GM03348 (cell line): ENCODE data around the gene HOXD9.

Experiments used
- DNase-seq: peaks from one replicate; pipeline ENCODE4 v3.0.0; 2012; ENCODE audit warnings: low spot score

The HOXD9 gene

DNA sequence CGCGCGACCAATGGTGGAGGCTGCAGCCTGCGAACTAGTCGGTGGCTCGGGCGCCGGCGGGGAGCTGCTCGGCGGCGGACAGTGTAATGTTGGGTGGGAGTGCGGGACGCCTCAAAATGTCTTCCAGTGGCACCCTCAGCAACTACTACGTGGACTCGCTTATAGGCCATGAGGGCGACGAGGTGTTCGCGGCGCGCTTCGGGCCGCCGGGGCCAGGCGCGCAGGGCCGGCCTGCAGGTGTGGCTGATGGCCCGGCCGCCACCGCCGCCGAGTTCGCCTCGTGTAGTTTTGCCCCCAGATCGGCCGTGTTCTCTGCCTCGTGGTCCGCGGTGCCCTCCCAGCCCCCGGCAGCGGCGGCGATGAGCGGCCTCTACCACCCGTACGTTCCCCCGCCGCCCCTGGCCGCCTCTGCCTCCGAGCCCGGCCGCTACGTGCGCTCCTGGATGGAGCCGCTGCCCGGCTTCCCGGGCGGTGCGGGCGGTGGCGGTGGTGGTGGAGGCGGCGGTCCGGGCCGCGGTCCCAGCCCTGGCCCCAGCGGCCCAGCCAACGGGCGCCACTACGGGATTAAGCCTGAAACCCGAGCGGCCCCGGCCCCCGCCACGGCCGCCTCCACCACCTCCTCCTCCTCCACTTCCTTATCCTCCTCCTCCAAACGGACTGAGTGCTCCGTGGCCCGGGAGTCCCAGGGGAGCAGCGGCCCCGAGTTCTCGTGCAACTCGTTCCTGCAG lies at the start of gene HOXD9:
Gene HOXD9 (plus strand): TSS at position 37 of the 728 bp plus-strand sequence. CDS start 50 bp downstream, at position 87.
- DNase-seq = peak; percentile 93

DNA sequence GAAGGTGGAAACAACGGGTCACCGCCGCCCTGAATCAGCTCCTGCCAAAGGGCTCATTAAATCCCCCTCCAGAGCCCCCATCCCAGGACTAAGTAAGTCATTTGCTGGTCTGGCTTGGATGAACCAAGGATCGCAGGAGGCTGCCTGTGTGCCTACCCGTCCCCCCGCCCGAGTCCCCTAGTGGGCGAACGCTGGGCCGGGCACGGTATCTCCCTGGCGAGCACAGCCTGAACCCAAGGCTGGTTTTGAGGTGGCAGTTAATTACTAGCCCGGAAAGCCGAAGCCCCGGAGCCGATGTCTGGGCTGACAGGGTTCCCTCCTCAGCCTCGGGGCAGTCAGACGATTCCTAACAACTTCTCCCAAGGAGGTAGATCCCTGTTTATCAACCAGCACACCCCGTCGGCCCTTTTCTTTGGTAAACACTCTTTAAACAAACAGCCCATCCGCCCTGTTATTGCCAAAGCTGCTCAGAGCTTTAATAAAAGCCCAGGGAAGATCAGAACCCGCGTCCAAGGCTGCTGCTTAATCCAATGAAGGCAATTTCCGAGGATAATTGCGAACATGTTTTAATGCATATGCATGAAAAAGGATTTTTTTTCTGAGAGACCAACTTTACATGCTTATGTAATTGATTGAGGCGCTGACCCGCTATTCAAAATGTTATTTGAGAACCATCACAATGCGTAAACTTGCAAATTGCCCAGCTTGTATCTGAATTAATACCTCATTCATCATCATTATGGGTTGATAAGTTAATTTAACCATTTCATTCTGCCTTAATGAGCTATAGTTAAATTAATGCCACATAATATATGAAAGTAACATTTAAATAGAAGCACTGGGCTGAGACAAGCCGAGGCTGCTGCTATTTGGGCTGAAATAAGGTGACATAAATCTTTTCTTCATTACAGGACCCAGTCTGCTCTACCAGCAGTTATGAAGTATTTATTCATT lies 49.3 kb upstream of the HOXD9 start:
- no peak for DNase-seq

DNA sequence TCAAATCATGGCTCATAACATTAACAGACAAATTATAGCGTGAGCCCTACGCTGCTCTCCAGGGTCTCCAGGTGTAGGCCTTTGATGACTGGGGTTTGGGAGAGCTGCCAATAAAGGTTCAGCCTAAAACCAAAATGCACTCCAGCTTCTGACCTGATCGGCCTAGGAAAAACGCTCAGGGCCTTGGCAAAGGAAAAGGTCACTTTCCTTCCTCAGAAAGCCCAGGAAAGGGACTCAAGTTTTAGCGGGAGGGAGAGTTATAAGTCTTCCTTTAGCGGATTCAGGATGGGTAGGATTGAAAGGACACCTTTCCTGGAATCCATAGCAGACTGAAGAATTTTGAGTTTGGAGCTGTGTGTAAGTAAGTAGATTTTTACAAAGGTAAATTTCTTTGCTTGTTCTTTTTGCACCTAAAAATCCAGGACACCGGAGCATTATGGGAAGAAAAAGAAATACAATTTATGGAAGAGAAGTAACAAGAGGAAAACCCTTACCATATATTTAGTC lies 47.5 kb upstream of the HOXD9 start:
- DNase-seq = no peak

DNA sequence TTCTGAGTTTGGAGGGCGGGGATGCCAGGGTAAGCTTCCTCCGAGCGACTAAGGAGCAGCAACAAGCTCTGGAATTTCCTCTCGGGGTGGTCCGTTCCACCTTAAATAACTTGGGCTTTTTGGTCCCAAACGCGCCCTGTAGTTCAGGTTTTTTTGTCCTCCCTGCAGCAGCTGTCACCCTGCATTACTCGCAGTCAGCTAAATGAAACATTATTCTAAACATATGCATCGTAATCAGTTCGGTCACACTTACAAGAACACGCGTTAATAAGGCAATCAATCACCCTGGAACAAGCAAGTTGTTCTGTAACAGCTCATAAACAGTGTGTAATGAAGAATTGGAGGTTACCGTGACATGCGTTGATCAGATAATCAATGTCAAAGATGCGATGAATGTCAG lies 47.0 kb upstream of the HOXD9 start:
- DNase-seq = no peak

DNA sequence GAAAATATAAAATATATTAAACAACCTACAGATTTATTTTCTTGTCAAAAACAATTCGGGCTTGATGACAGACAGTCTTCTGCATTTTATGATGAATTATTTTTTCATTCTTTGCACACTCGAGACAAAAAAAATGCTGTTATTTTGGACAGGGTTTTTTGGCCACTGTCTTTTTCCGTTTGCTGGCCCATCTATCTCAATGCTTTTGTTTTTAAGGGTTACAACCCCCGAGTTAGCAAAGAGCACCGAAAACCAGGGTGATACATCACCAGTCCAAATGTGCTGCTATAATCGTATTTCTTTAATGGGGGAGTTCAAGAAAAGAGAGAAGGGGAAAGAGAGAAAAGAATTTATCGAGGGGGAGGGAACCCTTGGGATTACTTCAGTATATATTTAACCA lies 46.5 kb upstream of the HOXD9 start:
- DNase-seq = no peak

DNA sequence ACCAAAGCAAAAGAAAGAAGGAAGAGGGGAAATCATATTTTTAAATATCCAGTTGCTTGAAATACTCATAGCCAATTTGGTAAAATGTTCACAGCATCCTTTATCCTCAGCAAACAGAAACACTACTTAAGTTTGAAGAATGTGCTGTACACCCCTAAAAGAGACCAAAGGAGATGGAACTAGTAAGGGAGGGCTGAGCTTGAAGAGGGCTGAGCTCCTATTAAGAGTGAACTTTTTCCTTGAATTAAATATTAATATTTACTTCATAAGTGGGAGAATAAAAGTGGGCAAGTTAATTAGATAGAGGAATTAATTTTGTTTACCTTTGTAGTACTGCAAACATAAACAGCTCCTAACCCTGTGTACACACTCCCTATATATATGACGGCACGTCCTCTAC lies 45.7 kb upstream of the HOXD9 start:
- DNase-seq = no peak

DNA sequence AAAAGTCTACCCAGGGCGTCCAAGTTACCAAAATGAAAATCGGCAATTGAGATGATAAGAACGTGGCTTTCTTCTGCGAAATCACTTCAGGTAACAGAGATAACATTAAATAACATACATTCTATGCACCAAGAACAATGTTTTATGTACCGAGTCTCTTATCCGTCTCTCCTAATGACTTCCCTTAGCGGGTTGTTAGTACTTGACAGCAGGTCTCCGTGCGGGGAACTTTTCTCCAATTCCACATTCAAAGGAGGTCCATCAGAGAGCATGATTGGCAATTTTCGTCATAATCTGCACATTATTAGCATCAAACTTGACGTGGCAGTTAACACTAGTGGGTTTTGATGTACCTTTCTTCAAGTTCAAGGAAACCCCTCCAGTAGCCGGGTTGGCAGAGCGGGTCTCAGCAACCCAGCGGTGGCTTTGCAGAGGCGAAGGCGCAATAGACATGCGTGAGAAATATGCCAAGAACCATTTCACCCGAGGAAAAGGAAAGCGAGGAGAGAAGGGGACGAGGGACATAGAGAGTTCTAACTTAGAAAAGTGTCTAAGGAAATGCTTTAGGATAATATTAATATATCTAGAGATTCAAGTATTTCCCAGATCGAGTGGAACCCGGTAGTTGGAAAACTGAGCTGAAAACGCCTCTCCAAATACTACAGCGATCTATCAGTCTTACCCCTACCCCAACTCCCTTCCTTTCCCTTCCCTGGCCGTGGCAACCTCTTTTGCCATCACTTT lies 43.8 kb upstream of the HOXD9 start:
- no peak for DNase-seq

DNA sequence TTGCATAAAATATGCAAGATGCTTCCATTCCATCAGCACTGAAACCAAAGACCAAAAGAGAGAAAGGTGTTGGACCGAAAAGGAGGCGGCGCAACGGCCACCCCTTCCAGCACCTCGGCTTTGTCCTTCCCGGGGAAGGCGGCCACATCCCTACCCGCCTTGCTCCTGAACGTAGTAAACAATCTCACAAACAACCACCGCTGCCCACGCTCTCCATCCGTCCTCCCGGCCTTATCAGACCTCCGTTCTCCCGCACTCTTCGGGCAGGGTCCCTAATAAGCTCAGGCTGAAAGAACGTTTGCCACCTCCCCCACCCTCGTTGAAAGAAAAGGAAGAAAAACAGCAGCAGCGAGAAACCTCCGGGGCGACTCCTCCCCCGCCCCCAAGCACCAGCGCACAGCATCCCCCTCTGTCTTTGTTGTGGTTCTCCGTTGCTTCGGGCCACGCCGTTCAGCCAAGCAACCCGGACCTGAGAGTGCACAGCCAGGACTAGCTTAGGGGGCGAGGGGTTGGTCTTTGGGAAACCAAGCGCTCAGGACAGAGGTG lies 43.2 kb upstream of the HOXD9 start:
- DNase-seq = no peak

DNA sequence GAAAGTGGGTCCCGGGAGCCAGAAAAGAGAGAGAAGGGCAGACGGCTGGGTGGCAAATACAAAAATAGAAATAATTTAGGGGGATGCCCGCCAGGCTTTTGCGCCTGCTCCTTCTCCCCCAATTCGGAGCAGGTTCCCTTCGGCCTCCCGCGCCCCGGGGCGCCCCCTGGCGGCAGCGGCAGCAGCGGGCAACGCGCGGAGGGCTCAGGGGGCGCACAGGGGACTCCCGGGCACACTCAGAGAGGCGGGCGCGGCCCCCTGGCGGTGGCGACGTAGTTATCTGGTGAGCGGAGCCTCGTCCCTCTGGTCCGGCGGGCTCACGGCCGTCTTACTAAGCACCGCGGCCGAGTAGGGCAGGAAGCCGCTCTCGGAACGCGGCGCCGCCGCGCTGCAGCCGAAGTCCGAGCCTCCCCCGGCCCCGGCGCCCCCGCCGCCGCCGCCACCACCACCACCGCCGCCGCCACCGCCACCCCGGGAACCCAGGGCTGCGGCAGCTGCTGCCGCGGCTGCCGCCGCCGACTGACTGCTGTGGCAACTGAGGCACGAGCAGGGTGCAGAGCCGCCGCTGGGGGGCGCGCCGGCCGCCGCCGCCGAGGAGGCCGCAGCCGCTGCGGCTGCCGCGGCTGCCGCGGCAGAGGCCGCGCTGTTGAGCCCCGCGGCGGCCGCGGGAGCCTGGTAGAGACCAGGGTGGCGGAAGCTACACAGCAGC lies 42.5 kb upstream of the HOXD9 start:
- DNase-seq = peak; percentile 85

DNA sequence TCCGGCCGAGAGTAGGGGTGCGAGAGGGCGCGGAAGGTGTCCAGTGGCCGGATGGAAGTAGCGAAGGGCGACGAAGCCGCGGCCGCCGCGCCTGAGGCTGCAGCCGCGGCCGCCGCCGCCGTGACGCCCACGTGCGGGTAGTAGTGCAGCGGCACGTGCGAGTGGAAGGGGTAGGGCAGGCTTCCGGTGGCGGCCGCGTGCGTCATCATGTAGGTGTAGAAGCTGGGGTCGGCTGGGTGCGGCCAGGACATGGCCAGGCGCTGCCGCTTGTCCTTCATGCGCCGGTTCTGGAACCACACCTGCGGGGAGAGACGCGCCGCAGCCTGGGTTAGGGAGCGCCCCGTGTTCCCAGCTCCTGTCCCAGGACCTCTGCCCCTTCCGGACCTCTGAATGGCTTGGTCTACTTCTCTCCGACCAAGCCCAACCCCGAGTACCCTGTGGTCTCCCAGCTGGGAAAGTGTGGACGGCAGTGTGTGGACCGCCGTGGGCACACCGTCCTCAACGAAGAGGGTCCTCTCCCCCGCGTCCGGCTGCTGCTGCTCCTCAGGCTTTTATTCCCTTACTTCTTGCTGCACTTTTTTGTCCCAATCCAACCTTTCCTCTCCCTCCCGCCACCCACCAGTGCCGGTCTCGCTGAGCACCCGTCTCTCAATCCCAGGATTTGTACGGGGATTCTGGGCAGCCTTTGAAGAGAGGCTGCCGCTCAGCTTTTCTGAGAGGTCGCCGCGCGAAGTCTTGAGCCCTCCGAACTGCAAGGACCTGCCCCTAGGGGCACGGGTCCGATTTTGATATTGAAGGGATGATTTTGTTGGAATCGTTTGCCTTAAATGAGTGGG lies 41.8 kb upstream of the HOXD9 start:
- DNase-seq = no peak

DNA sequence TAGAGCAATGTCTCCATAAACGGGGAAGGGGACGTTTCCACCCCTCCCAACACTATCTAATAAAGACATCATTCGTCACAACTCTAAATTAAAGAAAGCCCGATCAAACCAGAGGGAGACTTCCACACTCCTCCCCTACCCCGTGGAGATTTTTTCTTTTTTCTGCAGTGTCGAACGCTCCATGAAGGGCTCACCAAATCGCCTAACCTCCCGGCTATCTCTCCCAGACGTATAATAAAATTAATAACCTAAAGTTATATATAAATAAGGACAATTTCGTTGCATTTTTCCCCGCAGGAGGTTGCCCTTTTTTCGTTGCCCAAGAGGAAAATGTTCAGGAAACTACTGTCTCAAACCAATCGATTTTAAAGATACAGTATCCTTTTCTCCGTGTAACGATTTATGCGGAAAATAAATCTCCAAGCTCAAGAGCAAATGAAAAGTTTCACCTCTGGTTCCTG lies 41.1 kb upstream of the HOXD9 start:
- no peak for DNase-seq

DNA sequence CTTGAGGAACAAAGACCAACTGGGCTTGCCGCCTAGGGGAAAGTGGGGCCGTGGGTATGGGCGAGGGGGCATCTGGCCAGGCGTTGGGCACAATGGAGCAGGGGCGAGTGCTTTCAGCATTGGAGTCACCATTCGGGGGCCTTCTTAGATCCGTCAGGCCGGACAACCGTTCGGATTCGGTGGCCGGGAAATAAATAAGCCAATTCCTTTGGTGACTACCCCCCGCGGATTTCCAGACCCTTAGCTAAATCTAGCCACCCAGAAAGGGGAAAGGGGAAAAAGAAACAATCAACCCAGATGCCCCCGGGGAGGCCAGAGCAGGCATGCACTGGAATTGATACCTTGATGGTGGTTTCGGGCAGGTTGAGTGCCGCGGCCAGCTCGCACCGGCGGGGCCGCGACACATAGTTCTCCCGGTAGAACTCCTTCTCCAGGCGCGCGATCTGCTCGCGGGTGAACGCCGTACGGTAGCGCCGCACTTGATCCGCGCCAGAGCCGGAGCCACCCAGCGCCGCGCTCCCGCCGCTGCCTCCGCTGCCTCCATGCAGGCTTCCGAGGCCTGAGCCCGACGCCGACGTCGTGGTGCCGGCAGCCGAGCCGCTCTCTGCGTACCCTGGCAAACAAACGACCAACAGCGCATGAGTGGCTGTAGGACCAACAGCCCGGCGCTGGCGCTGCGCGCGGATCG lies 40.5 kb upstream of the HOXD9 start:
- DNase-seq = no peak

DNA sequence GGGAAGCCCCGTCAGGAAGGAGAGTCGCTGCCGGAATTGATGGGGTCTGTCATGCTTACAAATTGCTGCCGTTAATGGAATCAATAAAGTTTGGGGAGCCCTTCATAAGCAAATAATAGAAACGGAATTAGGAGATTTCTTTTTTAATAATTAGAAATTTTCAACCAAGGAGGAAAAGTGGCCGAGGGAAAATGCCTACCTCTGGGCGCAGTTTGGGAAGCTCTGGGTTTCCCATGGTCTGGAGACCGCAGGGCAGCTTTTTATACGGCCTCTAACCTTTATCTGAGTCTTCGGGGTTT lies 40.0 kb upstream of the HOXD9 start:
- DNase-seq = no peak

DNA sequence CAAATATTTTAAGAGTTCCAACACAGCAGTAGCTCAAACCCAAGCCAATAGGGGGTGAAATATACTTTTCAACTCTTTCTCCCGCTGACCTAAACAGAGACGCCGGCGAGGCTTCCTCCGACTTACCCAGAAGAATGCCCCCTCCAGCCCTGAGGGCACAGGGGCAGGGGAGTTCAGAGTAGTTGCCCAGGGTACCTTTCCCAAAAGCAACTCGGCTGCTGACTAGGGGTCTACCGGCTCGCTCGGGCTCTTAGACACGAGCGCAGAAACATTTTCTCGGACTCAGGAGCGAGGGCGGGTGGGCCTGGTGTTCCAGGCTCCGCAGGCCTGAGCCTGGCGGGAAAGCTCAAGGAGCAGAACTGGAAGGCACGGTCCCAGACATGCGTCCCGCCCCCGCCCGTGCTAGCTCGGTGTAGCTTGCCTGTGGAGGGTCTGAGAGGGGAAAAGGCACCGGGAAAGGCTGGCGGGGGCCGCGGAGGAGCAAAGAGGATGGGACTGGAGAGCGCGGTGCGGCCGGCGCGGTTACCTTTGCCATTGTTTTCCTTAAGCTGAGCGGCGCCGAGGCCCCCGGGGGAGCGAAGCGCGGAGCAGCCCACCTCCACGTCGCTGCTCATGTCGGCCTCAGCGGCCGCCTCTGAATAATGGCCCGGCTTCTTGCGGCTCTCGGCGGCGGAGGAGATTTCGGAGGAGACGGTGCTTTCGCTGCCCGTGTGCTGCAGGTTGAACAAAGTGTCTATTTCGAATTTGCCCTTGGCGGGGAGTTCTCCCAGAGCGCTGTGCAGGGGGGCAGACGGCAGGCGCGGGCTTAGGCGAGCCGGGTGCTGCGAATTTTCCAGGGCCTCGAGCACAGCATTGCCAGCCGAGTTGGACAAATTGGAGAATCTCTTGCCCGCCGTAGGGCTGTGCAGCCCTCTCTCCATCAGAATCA lies 39.4 kb upstream of the HOXD9 start:
- DNase-seq = no peak

DNA sequence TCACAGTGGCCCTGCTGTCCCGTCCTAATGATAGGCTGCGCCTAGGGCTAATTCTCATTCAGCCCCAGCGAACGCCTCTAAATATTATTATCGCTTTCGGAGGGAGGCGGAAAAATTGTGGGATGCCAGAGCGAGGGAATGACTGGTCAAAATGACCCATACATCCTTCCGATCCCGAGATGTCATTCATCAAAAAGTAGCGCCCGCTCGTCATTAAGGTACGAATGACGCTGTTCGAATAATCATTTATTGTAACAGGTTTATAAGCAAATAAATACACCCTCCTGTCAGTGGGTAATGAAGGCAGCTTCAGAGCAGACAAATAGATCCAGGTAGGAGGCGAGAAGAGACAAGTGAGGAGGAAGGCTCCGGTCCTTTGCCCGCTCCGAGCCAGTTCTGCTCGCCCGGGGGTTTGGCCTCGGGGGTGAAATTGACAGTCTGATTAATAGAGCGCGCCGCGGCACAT lies 38.7 kb upstream of the HOXD9 start, which contains the start of gene EVX2:
Gene EVX2 (minus strand): TSS at position 167 of the 466 bp plus-strand sequence. CDS start 186 bp downstream, outside the sequence.
- DNase-seq = no peak

DNA sequence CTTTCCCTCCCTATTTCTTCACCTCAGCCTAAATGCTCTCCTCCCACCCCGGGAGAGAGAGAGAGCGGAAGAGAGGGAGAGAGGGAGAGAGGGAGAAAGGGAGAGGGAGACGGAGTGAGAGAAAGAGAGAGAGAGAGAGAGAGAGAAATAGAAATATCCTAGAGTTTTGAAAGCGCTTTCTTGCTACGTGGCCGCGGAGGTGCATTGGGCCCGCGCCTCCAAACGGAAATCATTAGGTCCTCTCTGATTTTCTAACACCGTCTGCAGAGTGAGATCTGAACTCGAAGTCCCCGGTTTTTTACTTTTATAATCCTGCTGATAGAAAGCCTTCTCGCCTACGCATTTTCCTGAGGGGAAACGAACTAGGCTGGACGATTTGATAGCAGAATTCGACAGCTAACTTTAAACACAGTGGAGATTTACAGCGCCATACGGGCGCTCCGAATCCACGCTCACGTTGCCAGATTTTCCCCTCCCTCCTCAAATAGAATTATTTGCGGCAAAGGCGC lies 37.9 kb upstream of the HOXD9 start:
- no peak for DNase-seq

DNA sequence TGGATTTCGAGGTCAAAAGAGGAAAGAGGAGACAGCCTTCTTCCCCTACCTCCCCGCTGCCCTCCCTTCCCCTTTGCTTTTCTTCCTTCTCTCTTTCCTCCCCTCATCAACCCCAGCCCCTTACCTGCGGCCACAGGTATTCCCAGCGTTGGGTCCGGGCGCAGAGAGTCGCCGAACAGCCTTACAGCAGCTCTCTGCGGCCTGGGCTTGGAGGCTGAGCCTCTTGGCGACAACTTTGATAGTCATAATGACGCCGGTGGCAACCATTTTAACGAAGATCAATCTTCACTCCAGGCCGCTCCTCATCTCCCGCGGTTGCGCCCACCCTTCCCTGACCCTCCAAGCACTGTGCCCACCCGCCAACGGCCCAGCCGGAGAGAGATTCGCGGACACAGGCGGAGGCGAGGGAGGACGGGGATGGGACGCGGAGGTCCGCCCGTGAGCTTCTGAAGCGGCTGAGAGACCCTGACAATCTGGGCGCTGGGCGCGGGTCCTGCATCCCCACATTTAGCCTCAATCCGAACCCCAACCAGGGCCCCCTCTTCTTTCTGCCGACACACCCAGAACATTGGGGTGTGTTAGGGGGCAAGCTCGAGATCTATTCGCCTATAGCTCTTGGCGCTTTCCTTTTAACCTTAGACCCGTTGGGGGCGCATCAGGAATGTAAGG lies 37.3 kb upstream of the HOXD9 start:
- DNase-seq = no peak
